GM13976 (cell line): ENCODE measurements around the gene BSN.

ENCODE experiments used
- DNase-seq: peaks from one replicate; pipeline ENCODE4 v3.0.0; 2012; ENCODE audit warnings: low spot score
- CTCF ChIP-seq: IDR thresholded peaks from 2 replicates; pipeline ENCODE4 v1.5.1; 2012; ENCODE audit warnings: borderline replicate concordance, mild to moderate bottlenecking; ENCODE audit not compliant: insufficient read depth; ENCODE audit errors: extremely low read depth, missing control alignments, control extremely low read depth
- in situ Hi-C: fragments of 300-500 bp; cut with MboI; formaldehyde crosslinking; loops from one replicate; pipeline ENCODE4 v1.12.0; 2022; ENCODE audit warnings: low sequenced_read_pairs, mixed read lengths, inconsistent platforms; ENCODE audit not compliant: unreplicated experiment

Gene BSN

DNA sequence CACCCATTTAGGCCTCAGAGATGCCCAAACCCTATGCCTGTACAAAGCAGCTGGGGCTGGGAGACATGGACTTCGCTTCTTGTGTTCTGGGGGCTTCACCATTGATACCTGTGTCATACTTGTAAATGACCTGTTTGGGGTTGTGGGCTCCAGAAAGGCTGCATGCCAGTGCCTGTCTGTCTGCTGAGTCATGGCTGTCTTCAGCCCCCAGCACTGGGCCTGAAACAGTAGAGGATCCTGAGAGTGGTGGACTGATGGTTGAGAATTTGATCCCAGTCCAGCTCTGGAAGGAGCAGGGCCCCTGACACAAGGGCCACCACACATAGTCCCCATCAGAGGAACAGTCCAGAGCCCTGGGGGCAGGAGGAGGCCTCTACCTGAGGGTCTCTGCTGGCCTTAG is 95.3 kb downstream of the BSN start:
- in situ Hi-C loops = no loop called here
- no peak for DNase-seq
- no peak for TF ChIP-seq CTCF

DNA sequence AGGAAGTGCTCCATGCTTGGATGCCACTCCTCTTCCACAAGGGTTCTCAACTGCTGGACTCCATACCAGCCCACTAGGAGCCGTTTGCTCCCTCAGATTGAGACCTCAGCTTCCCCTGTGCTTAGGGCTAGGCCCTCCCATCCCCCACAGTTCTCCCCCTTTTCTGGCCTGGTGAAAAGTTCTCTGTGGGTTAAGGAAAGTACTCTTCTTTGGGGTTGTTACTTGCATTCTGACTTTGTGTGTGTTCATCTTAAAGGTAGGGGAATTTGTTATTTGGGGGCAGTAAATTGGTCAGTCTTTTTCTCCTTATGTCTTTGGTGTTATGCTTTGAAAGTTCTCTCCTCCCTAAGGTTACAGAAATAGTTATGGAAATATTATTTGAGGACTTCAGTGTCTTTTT is 95.9 kb downstream of the BSN start:
- no peak for TF ChIP-seq CTCF
- in situ Hi-C loops = no loop called here
- no peak for DNase-seq

DNA sequence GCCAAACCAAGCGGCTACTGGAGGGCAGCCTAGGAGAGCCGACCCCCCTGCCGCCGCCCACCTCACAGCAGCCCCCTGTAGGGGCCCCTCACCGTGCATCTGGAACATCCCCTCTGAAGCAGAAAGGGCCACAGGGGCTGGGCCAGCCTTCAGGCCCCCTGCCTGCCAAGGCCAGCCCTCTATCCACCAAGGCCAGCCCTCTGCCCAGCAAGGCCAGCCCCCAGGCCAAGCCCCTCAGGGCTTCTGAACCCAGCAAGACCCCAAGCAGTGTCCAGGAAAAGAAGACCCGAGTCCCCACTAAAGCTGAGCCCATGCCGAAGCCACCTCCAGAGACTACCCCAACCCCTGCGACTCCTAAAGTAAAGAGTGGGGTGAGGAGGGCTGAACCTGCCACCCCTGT is 96.4 kb downstream of the BSN start:
- no peak for DNase-seq
- no peak for TF ChIP-seq CTCF
- in situ Hi-C loops = no loop called here

DNA sequence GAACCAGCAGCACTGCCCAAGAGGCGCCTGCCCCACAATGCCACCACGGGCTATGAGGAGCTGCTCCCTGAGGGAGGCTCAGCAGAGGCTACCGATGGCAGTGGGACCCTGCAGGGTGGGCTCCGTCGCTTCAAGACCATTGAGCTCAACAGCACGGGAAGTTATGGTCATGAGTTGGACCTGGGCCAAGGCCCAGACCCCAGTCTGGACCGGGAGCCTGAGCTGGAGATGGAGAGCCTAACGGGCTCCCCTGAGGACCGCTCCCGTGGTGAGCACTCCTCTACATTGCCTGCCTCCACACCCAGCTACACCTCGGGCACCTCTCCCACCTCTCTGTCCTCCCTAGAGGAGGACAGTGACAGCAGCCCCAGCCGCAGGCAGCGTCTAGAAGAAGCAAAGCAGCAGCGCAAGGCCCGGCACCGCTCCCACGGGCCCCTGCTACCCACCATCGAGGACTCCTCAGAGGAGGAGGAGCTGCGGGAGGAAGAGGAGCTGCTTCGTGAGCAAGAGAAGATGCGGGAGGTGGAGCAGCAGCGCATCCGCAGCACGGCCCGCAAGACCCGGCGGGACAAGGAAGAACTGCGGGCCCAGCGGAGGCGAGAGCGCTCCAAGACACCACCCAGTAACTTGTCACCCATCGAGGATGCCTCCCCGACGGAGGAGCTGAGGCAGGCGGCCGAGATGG is 98.1 kb downstream of the BSN start:
- DNase-seq = no peak
- in situ Hi-C loops = no loop called here
- no peak for TF ChIP-seq CTCF

DNA sequence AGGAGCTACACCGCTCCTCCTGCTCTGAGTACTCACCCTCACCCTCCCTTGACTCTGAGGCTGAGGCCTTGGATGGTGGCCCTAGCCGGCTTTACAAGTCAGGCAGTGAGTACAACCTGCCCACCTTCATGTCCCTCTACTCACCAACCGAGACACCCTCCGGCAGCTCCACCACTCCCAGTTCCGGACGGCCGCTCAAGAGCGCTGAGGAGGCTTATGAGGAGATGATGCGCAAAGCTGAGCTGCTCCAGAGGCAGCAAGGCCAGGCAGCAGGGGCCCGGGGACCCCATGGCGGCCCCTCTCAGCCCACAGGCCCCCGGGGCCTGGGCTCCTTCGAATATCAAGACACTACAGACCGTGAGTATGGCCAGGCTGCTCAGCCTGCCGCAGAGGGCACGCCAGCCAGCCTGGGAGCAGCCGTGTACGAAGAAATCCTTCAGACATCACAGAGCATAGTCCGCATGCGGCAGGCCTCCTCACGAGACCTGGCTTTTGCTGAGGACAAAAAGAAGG is 98.7 kb downstream of the BSN start:
- no peak for DNase-seq
- in situ Hi-C loops = no loop called here

GRCh38 chr3:49653621-49654020 is 99.3 kb downstream of the BSN start:
- in situ Hi-C loops = no loop called here
- TF ChIP-seq CTCF = no peak
- no peak for DNase-seq

More for the DNA sequence above, 98.7 kb downstream of the BSN start:
- TF ChIP-seq CTCF = no peak
